KBM-7 (cell line): ENCODE results near the gene LRRTM4.
"Not testable (repeated sequence)": the region's sequence is repeated elsewhere in the genome, so short reads cannot be mapped to it uniquely, and the experiment has no call there.

Source experiments
- DNase-seq: peaks from one replicate; pipeline ENCODE4 v3.0.0-alpha.2; 2015
- in situ Hi-C: fragments of 300-500 bp; cut with MboI; formaldehyde crosslinking; loops from 2 replicates; pipeline ENCODE4 v1.14.3; 2020; ENCODE audit warnings: low sequenced_read_pairs, low pct_unique_long_range_greater_than_20kb, mixed read lengths

Gene LRRTM4

GRCh38 chr2:77105008-77105407 is 417.2 kb downstream of the LRRTM4 start:
- in situ Hi-C loops: no loop called here
- DNase-seq: no peak

DNA sequence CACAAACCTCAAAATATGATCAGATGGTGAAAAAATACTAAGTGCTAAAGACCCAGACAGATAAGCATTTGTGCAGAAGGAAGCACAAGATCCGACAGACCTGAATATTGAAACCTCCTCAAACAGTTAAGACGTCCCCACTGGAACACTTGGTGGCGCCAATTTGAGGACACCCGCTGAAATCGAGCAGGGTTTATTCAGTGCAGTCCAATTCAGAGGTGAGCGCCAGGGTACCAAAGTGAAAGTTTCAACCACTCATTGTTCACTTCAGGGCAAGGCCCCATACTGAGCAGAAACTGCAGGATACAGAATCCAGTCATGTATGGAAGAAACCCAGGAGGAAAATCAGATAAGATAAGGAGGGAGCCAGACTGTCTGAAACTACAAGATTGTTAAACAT is 417.6 kb downstream of the LRRTM4 start:
- in situ Hi-C loops: no loop called here
- DNase-seq: no peak

GRCh38 chr2:77102927-77103326 is 419.2 kb downstream of the LRRTM4 start:
- in situ Hi-C loops: no loop called here
- DNase-seq: no peak

GRCh38 chr2:77101796-77102452 is 420.3 kb downstream of the LRRTM4 start:
- in situ Hi-C loops: no loop called here
- no peak for DNase-seq

GRCh38 chr2:77099961-77100360 is 422.2 kb downstream of the LRRTM4 start:
- no peak for DNase-seq
- in situ Hi-C loops: no loop called here

DNA sequence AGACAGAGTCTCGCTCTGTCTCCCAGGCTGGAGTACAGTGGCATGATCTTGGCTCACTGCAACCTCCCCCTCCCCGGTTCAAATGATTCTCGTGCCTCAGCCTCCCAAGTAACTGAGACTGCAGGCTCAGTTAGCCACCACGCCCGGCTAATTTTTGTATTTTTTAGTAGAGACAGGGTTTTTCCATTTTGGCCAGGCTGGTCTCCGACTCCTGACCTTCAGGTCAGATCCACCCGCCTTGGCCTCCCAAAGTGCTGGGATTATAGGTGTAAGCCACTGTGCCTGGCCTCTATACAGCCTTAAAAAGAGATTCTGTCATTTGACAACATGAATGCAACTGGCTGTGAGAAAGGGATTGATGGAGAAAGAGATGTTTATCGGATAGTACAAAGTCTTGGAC is 426.7 kb downstream of the LRRTM4 start:
- in situ Hi-C loops, DNase-seq: not testable (repeated sequence)

GRCh38 chr2:77095096-77095495 is 427.1 kb downstream of the LRRTM4 start:
- DNase-seq: no peak
- in situ Hi-C loops: no loop called here

DNA sequence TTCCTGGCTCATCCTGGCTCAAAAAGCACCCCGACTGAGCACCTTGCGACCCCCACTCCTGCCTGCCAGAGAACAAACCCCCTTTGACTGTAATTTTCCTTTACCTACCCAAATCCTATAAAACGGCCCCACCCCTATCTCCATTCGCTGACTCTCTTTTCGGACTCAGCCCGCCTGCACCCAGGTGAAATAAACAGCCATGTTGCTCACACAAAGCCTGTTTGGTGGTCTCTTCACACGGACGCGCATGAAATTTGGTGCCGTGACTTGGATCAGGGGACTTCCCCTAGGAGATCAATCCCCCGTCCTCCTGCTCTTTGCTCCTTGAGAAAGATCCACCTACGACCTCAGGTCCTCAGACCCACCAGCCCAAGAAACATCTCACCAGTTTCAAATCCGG is 433.8 kb downstream of the LRRTM4 start:
- in situ Hi-C loops: not testable (repeated sequence)

GRCh38 chr2:77087987-77088414 is 434.2 kb downstream of the LRRTM4 start:
- in situ Hi-C loops: no loop called here
- DNase-seq: no peak

More for the DNA sequence above, 433.8 kb downstream of the LRRTM4 start:
- not testable (repeated sequence) for DNase-seq

DNA sequence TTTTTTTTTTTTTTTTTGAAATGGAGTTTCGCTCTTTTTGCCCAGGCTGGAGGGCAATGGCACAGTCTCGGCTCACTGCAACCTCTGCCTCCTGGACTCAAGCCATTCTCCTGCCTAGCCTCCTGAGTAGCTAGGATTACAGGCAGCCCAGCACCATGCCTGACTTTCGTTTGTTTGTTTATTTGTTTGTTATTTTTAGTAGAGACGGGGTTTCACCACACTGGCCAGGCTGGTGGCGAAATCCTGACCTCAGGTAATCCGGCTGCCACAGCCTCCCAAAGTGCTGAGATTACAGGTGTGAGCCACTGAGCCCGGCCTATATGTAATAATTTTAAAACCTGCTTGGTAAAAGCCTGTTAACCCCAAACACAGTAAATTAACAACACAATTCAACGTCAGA is 435.7 kb downstream of the LRRTM4 start:
- DNase-seq: no peak
- in situ Hi-C loops: no loop called here

GRCh38 chr2:77086051-77086450 is 436.1 kb downstream of the LRRTM4 start:
- DNase-seq: no peak
- in situ Hi-C loops: no loop called here

DNA sequence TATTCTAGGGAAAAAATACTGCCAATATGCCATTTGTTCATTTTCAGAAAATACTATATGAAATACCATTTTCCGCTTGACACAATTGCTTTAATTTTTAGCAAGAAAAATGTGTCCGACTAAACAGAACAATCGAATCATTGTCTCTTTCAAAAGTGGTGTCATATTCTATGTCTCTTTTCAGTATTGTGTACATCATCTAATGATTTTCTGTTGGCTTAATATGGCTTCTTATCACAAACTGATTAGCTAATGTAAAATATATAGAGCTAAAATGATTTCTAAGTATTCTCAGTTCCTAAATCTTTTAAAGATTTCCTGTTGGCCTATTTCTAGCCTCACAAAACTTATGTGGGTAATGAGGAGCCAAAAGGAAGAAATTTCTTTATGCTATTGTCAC is 436.6 kb downstream of the LRRTM4 start:
- no peak for DNase-seq
- in situ Hi-C loops: no loop called here

- DNase-seq: no peak
- in situ Hi-C loops: no loop called here
These were observed 440.6 kb downstream of the LRRTM4 start for GRCh38 chr2:77081597-77081996.

DNA sequence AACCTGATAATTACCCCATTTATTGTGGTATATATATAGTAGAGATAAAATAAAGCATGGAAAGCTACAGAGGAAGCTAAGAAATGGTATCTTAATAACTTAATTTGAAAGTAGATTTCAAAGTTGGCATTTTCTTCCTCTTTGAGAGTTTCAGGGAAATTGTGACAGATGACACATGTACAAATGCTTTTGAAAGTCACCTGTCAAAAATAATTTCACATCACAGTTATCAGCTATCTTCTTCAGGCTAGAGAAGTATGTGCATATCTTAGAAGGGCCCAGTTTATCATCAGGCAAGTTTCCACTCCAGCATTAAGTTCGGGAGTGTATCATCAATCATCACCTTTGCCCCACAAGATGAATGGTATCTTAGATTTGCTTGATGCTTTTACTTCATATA is 457.9 kb downstream of the LRRTM4 start:
- no peak for DNase-seq
- in situ Hi-C loops: no loop called here

GRCh38 chr2:77054938-77055337 is 467.2 kb downstream of the LRRTM4 start:
- in situ Hi-C loops: no loop called here
- no peak for DNase-seq

DNA sequence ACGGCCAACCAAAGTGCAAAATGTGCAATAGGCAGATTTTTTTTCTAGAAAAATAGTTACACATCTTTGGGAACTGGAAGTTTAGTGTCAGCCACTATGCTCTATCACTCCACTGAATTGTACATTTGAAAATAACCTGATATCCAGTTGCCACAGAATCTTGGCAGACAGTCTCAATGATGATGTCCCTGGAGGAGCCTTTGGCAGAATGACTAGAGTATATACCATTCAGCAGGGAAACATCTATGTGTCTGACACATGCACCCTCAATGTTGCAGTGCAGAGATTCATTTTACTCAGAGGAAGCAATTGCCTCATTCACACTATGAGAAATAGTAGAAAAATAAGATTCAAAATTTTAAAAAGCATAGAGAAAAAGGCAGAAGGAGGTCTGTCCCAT is 475.8 kb downstream of the LRRTM4 start:
- in situ Hi-C loops: no loop called here
- no peak for DNase-seq

DNA sequence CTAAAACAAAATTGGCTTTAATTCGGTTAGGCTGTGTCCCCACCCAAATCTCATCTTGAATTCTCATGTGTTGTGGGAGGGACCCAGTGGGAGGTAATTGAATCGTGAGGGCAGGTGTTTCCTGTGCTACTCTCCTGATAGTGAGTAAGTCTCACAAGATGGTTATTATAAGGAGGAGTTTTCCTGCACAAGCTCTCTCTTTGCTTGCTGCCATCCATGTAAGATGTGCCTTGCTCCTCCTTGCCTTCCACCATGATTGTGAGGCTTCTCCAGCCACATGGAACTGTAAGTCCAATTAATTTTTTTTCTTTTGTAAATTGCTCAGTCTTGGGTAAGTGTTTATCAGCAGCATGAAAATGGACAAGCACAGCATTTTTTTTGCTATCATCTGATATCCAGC is 476.7 kb downstream of the LRRTM4 start:
- DNase-seq, in situ Hi-C loops: not testable (repeated sequence)

DNA sequence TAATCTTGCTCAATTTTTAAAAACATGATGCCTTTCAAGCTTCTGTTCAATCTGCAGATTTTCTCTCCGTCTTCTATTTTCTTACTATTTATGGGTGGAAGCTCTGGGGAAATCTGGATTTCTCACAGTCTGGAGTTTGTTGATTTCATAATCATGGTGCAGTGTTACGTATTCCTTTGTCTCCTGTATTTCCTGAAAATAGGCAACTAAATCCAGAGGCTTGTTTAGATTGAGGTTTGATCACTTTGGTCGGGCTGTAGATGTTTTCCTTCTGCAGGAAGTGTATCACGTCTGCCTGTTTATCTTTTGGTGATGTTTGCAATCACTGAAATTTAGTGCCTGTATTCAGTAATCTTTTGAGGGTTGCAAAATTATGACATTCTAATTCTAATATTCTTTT is 487.7 kb downstream of the LRRTM4 start:
- DNase-seq: no peak
- in situ Hi-C loops: no loop called here

- in situ Hi-C loops, DNase-seq: not testable (repeated sequence)
These were observed 492.9 kb downstream of the LRRTM4 start for GRCh38 chr2:77029237-77029636.

DNA sequence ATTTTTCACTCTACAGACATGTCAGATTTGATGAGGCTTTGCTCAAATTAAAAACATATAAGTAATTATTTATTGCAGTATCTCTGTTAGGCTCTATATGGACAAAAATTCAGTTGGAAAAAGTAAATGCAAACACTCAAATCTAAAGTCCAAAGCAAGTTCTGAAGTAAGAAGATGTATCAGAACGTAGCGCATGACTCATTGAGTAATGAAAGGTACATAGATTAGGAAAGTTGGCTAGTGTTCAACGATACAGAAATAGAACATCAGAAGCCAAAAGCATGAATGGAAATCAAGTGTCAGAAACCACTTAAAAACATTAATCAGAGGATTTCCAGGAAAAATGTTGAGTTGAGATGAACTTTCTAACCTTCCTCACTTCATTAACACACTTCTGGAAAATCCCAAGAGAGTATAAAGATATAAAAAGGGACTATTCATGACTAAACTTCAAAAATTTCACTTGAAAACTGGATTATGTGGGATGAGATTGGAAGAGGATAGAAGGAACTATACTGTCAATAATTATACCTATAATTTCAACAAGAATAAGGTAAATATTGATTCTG is 494.1 kb downstream of the LRRTM4 start:
- no peak for DNase-seq
- in situ Hi-C loops: no loop called here

GRCh38 chr2:77025714-77026113 is 496.5 kb downstream of the LRRTM4 start:
- in situ Hi-C loops: no loop called here
- no peak for DNase-seq
